ENCODE results near the gene UBD.
A peak's percentile ranks its signal among the peaks of the same experiment; 100 is the strongest.

Gene UBD

GRCh38 chr6:29537714-29538403, 21.7 kb downstream of the UBD start:
- H3K27ac ChIP-seq (replicated peaks): no peak overlapping the region
- no peaks in the 10 kb centered on the region for H3K27me3 ChIP-seq (ENCODE audit: insufficient read depth, poor library complexity, severe bottlenecking)
- TF ChIP-seq CTCF (IDR thresholded peaks at IDR 0.05; ENCODE audit: insufficient read depth, low read length) (no peak), REST (IDR thresholded peaks at IDR 0.05; ENCODE audit: insufficient replicate concordance, low read depth) (peak; percentile 84)
- no peak overlapping the region for H3K4me3 ChIP-seq (replicated peaks; ENCODE audit: insufficient read depth, low read length)
- no peak for DNase-seq (ENCODE audit: low read depth in 1 of 2, low spot score in 1 of 2)

GRCh38 chr6:29532320-29532951, 27.1 kb downstream of the UBD start:
- no peak for DNase-seq (ENCODE audit: low read depth in 1 of 2, low spot score in 1 of 2)
- no peak overlapping the region for H3K4me3 ChIP-seq (replicated peaks; ENCODE audit: insufficient read depth, low read length)
- no peak for TF ChIP-seq SPI1 (IDR thresholded peaks at IDR 0.05; ENCODE audit: borderline replicate concordance, low read depth)
- TF ChIP-seq CTCF (IDR thresholded peaks at IDR 0.05; ENCODE audit: insufficient read depth, low read length): no peak
- TF ChIP-seq GABPA (IDR thresholded peaks at IDR 0.05; ENCODE audit: low read depth): no peak
- TF ChIP-seq REST (IDR thresholded peaks at IDR 0.05; ENCODE audit: insufficient replicate concordance, low read depth): no peak
- no peak for TF ChIP-seq POLR2AphosphoS5 (IDR thresholded peaks at IDR 0.05; ENCODE audit: low read depth)
- no peaks in the 10 kb centered on the region for H3K27me3 ChIP-seq (ENCODE audit: insufficient read depth, poor library complexity, severe bottlenecking)
- H3K27ac ChIP-seq (replicated peaks): no peak overlapping the region

- Histone ChIP-seq H3K4me3 (replicated peaks; ENCODE audit: insufficient read depth, low read length) (no peak overlapping the region), H3K27me3 (ENCODE audit: insufficient read depth, poor library complexity, severe bottlenecking) (no peaks in the 10 kb centered on the region), H3K27ac (replicated peaks) (no peak overlapping the region)
- TF ChIP-seq SPI1 (IDR thresholded peaks at IDR 0.05; ENCODE audit: borderline replicate concordance, low read depth): no peak
- no peak for TF ChIP-seq POLR2AphosphoS5 (IDR thresholded peaks at IDR 0.05; ENCODE audit: low read depth)
- TF ChIP-seq REST (IDR thresholded peaks at IDR 0.05; ENCODE audit: insufficient replicate concordance, low read depth): no peak
- TF ChIP-seq GABPA (IDR thresholded peaks at IDR 0.05; ENCODE audit: low read depth): no peak
- no peak for TF ChIP-seq CTCF (IDR thresholded peaks at IDR 0.05; ENCODE audit: insufficient read depth, low read length)
- DNase-seq (ENCODE audit: low read depth in 1 of 2, low spot score in 1 of 2): no peak
Observed at GRCh38 chr6:29531668-29532067, 27.9 kb downstream of the UBD start.
